ENCODE data around the gene ZBED3. TPM values are rescaled to one million over a fixed set of nuclear protein-coding genes. Genes with fewer than 3 reads are reported as not detected.

Gene ZBED3
- 1 to 10 TPM; 3.7 to 8.1 (median 6.5) TPM for total RNA-seq
- 1 to 10 TPM; 2.8 to 3.0 TPM for polyA plus RNA-seq
- long read RNA-seq, donor 1, full-length matches to known transcripts = 19 of 20 reads
- long read RNA-seq, donor 1, partial matches to known transcripts = 0 of 20 reads
- long read RNA-seq, donor 1, other reads (novel, unspliced or antisense) = 1 of 20 reads
- long read RNA-seq, donor 2, partial matches to known transcripts = 0 of 1 reads
- long read RNA-seq, donor 2, other reads (novel, unspliced or antisense) = 1 of 1 reads
- long read RNA-seq, donor 3, full-length matches to known transcripts = 7 of 9 reads
- long read RNA-seq, donor 3, partial matches to known transcripts = 0 of 9 reads
- long read RNA-seq, donor 3, other reads (novel, unspliced or antisense) = 2 of 9 reads

- Histone ChIP-seq H3K4me3 (peak within 1 kb of the TSS; percentile 66 to 98 (median 87)), H3K9me3 (no peaks in the 10 kb centered on the region), H3K36me3 (peaks cover 0 to 7% (median 0%) of the 10 kb centered on the region in 9 donors), H3K27me3 (no peaks in the 10 kb centered on the region), H3K27ac (peak within 1 kb of the TSS; percentile 81 to 95 (median 88)), H3K4me1 (peaks cover 0 to 22% (median 15%) of the 10 kb centered on the region in 12 donors)
- ATAC-seq = peak; percentile 64 to 86 (median 80)
- intact Hi-C loops (cut with DNase I) = loop anchor here in 4 of 10 donors (5.0 kb wide), 1 partner anchor 405 kb away; the partner anchor contains the start of gene WDR41 (in 4 of the 4)
- DNase-seq = peak; percentile 62 to 78 (median 66)
- TF ChIP-seq POLR2A (IDR thresholded peaks at IDR 0.05) = peak in 1 of 2 donors; percentile 31
- peak in 6 of 12 donors; percentile 14 to 34 (median 21) for TF ChIP-seq CTCF (IDR thresholded peaks at IDR 0.05)
- 0 to 1% (median 0%) methylated on average over 34 to 63 of the region's 63 CpGs for WGBS, 4 donors
Measured at GRCh38 chr5:77086689-77087483, at the start of gene ZBED3. Gene ZBED3 (minus strand): TSS chr5:77087285. CDS start chr5:77077878, 9,407 bp downstream.

GRCh38 chr5:77133061-77133758, 46.1 kb upstream of the ZBED3 start:
- Histone ChIP-seq H3K9me3 (no peaks in the 10 kb centered on the region), H3K4me3 (no peak overlapping the region), H3K27me3 (no peaks in the 10 kb centered on the region), H3K27ac (no peak overlapping the region), H3K4me1 (peaks cover 0 to 8% (median 0%) of the 10 kb centered on the region in 12 donors), H3K36me3 (no peaks in the 10 kb centered on the region)
- ATAC-seq (peak; percentile 78 to 97 (median 88)), DNase-seq (peak in 4 of 5 donors; percentile 27 to 80 (median 50))
- intact Hi-C loops (cut with DNase I) = no loop called here
- TF ChIP-seq CTCF (IDR thresholded peaks at IDR 0.05) = no peak
- no peak for TF ChIP-seq POLR2A (IDR thresholded peaks at IDR 0.05)
- 31 to 50% (median 38%) methylated on average over 1 of the region's 1 CpG for WGBS, 4 donors

- Histone ChIP-seq H3K4me1 (peaks cover 0 to 8% (median 0%) of the 10 kb centered on the region in 12 donors), H3K27me3 (no peaks in the 10 kb centered on the region), H3K9me3 (no peaks in the 10 kb centered on the region), H3K4me3 (no peak overlapping the region), H3K27ac (no peak overlapping the region), H3K36me3 (no peaks in the 10 kb centered on the region)
- intact Hi-C loops (cut with DNase I) = no loop called here
- WGBS, 4 donors = 83 to 90% (median 86%) methylated on average over 3 of the region's 3 CpGs
- DNase-seq (no peak), ATAC-seq (no peak)
- TF ChIP-seq POLR2A (IDR thresholded peaks at IDR 0.05) = no peak
- no peak for TF ChIP-seq CTCF (IDR thresholded peaks at IDR 0.05)
Measured at GRCh38 chr5:77131361-77131760, 44.3 kb upstream of the ZBED3 start.
